ENCODE results near the gene QRICH1.

- TF ChIP-seq POLR2A (IDR thresholded peaks at IDR 0.05) (no peak), CTCF (IDR thresholded peaks at IDR 0.05) (no peak)
Measured at GRCh38 chr3:49035281-49035680, 58.6 kb downstream of the QRICH1 start.
